HG03442 (cell line): ENCODE results near the gene MACIR.

Experiments used
- ATAC-seq: cut with Tn5 transposase; IDR thresholded peaks from one replicate; pipeline ENCODE4 v1.9.1; 2021; ENCODE audit warnings: mild to moderate bottlenecking, moderate library complexity; ENCODE audit not compliant: unreplicated experiment

MACIR gene

GRCh38 chr5:103244398-103244797 is 14.2 kb upstream of the MACIR start:
- ATAC-seq, result no peak

- ATAC-seq, result no peak
These were observed 12.8 kb upstream of the MACIR start for GRCh38 chr5:103245761-103246160.

GRCh38 chr5:103247118-103247517 is 11.4 kb upstream of the MACIR start:
- no peak for ATAC-seq

- ATAC-seq, result no peak
These were observed 9.5 kb upstream of the MACIR start for GRCh38 chr5:103249068-103249467.

GRCh38 chr5:103254921-103255320 is 3.6 kb upstream of the MACIR start:
- ATAC-seq, result no peak

GRCh38 chr5:103255691-103256090 is 2.9 kb upstream of the MACIR start:
- ATAC-seq, result no peak

- ATAC-seq, result no peak
These were observed 2.4 kb upstream of the MACIR start for GRCh38 chr5:103256178-103256577.

GRCh38 chr5:103258957-103259704 is 568 bp downstream of the MACIR start:
- ATAC-seq, result peak; percentile 31

GRCh38 chr5:103259705-103260355 is 1.3 kb downstream of the MACIR start:
- no peak for ATAC-seq

GRCh38 chr5:103260951-103261350 is 2.4 kb downstream of the MACIR start:
- ATAC-seq, result peak; percentile 35

- no peak for ATAC-seq
These were observed 3.9 kb downstream of the MACIR start for GRCh38 chr5:103262422-103262871.

GRCh38 chr5:103263054-103263453 is 4.5 kb downstream of the MACIR start:
- no peak for ATAC-seq

GRCh38 chr5:103264508-103264907 is 5.9 kb downstream of the MACIR start:
- no peak for ATAC-seq

GRCh38 chr5:103270581-103270980 is 12.0 kb downstream of the MACIR start:
- no peak for ATAC-seq

- peak; percentile 37 for ATAC-seq
These were observed 13.2 kb downstream of the MACIR start for GRCh38 chr5:103271570-103272289.

GRCh38 chr5:103272377-103272776 is 13.8 kb downstream of the MACIR start:
- peak; percentile 27 for ATAC-seq

GRCh38 chr5:103273952-103274351 is 15.4 kb downstream of the MACIR start:
- no peak for ATAC-seq

- ATAC-seq, result no peak
These were observed 17.3 kb downstream of the MACIR start for GRCh38 chr5:103275851-103276250.

- no peak for ATAC-seq
These were observed 22.4 kb downstream of the MACIR start for GRCh38 chr5:103280967-103281366.

GRCh38 chr5:103283120-103283519 is 24.6 kb downstream of the MACIR start:
- ATAC-seq, result no peak

- no peak for ATAC-seq
These were observed 25.3 kb downstream of the MACIR start for GRCh38 chr5:103283869-103284268.

- no peak for ATAC-seq
These were observed 28.1 kb downstream of the MACIR start for GRCh38 chr5:103286622-103287021.
